WERI-Rb-1 (cell line): ENCODE results near the gene TCF19.
A peak's percentile ranks its signal among the peaks of the same experiment; 100 is the strongest.
"Not testable (repeated sequence)": the region's sequence is repeated elsewhere in the genome, so short reads cannot be mapped to it uniquely, and the experiment has no call there.

ENCODE experiments used
- DNase-seq: peaks from one replicate; pipeline ENCODE4 v3.0.0-alpha.2; 2020
- H3K27ac ChIP-seq: fragments of 250-450 bp; sonication (Bioruptor Pico); 2 replicates; pipeline ENCODE4 v1.5.1; 2020; ENCODE audit warnings: mild to moderate bottlenecking, moderate library complexity
- H3K27me3 ChIP-seq: fragments of 250-450 bp; sonication (Bioruptor Pico); 2 replicates; pipeline ENCODE4 v1.5.1; 2021; ENCODE audit warnings: mild to moderate bottlenecking, low read depth, moderate library complexity; ENCODE audit not compliant: insufficient read depth, severe bottlenecking
- H3K36me3 ChIP-seq: fragments of 250-450 bp; sonication (Bioruptor Pico); 2 replicates; pipeline ENCODE4 v1.5.1; 2020; ENCODE audit warnings: mild to moderate bottlenecking, moderate library complexity
- H3K4me3 ChIP-seq: 2 replicates; pipeline ENCODE4 v1.5.1; 2011; ENCODE audit warnings: low read depth, mild to moderate bottlenecking, control low read depth, low read length
- H3K9me3 ChIP-seq: fragments of 250-450 bp; sonication (Bioruptor Pico); 2 replicates; pipeline ENCODE4 v1.5.1; 2021; ENCODE audit warnings: mild to moderate bottlenecking, moderate library complexity; ENCODE audit not compliant: severe bottlenecking
- CTCF ChIP-seq: IDR thresholded peaks from 2 replicates; pipeline ENCODE4 v1.5.1; 2011; ENCODE audit warnings: low read depth, mild to moderate bottlenecking, control low read depth, inconsistent platforms, low read length

The TCF19 gene

GRCh38 chr6:31186052-31186734 lies 27.8 kb downstream of the TCF19 start:
- Histone ChIP-seq H3K4me3 (no peak overlapping the region), H3K27ac (no peak overlapping the region), H3K36me3 (no peaks in the 10 kb centered on the region), H3K9me3 (no peaks in the 10 kb centered on the region), H3K27me3 (no peaks in the 10 kb centered on the region)
- DNase-seq, result no peak
- no peak for TF ChIP-seq CTCF

- TF ChIP-seq CTCF, result no peak
- no peak for DNase-seq
- H3K27me3 ChIP-seq, result no peaks in the 10 kb centered on the region
- no peak overlapping the region for H3K27ac ChIP-seq
- no peaks in the 10 kb centered on the region for H3K36me3 ChIP-seq
- no peaks in the 10 kb centered on the region for H3K9me3 ChIP-seq
- H3K4me3 ChIP-seq, result no peak overlapping the region
Measured at GRCh38 chr6:31187780-31188194, 29.4 kb downstream of the TCF19 start.

GRCh38 chr6:31189223-31189622 lies 30.8 kb downstream of the TCF19 start:
- not testable (repeated sequence) for H3K36me3 ChIP-seq, H3K9me3 ChIP-seq, H3K27ac ChIP-seq, H3K27me3 ChIP-seq, H3K4me3 ChIP-seq, DNase-seq

- no peaks in the 10 kb centered on the region for H3K36me3 ChIP-seq
- no peak overlapping the region for H3K27ac ChIP-seq
- no peaks in the 10 kb centered on the region for H3K9me3 ChIP-seq
- H3K27me3 ChIP-seq, result no peaks in the 10 kb centered on the region
- no peak for DNase-seq
- no peak for TF ChIP-seq CTCF
- no peak overlapping the region for H3K4me3 ChIP-seq
Measured at GRCh38 chr6:31190488-31190887, 32.1 kb downstream of the TCF19 start.

GRCh38 chr6:31192431-31193105 lies 34.2 kb downstream of the TCF19 start:
- not testable (repeated sequence) for H3K27ac ChIP-seq, H3K4me3 ChIP-seq, H3K27me3 ChIP-seq, H3K36me3 ChIP-seq, H3K9me3 ChIP-seq
- TF ChIP-seq CTCF, result peak; percentile 76
- peak; percentile 92 for DNase-seq

GRCh38 chr6:31193206-31193605 lies 34.8 kb downstream of the TCF19 start:
- no peaks in the 10 kb centered on the region for H3K27me3 ChIP-seq
- no peak for DNase-seq
- no peak overlapping the region for H3K4me3 ChIP-seq
- no peaks in the 10 kb centered on the region for H3K36me3 ChIP-seq
- TF ChIP-seq CTCF, result peak; percentile 31; the same call in 1 of the 2 replicates
- no peaks in the 10 kb centered on the region for H3K9me3 ChIP-seq
- H3K27ac ChIP-seq, result no peak overlapping the region
